ENCODE results near the gene PPP5C.

PPP5C gene

DNA sequence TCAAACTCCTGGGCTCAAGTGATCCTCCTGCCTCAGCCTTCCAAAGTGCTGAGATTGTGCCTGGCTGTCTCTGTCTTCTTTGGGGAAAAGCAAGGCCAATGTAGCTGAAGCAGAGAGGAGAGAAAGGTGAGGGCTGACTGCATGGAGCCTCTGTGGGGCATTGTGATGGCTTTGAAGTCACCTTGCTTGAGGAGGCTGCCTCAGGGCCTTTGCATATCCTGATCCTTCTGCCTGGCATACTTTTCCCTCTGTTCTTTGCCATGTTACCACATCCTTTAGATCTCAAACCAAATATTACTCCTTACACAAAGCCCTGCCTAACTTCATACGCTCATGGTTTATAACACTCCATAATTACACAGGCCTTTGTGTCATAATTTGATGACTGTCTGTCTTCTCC lies 9.4 kb upstream of the PPP5C start:
- DNase-seq (ENCODE audit: low spot score) = no peak

DNA sequence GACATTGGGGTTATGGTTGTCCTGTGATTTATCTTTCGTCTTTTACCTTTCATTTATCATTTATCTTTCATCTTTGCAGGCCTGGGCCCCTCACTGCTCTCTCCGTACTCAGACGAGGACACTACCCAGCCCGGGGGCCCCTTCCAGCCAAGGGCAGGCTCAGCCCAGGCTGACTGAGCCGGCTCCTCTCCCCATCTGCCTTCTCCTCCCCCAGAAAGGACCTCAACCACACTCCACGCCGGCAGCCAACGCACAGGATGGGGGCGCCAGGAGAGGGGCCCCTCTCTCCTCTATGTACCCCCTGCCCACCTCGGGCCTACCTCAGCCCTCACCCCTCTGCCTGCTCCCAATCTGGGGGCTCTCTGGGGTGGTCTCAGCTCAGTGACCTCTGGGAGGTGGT lies 7.4 kb upstream of the PPP5C start:
- no peak for DNase-seq (ENCODE audit: low spot score)

DNA sequence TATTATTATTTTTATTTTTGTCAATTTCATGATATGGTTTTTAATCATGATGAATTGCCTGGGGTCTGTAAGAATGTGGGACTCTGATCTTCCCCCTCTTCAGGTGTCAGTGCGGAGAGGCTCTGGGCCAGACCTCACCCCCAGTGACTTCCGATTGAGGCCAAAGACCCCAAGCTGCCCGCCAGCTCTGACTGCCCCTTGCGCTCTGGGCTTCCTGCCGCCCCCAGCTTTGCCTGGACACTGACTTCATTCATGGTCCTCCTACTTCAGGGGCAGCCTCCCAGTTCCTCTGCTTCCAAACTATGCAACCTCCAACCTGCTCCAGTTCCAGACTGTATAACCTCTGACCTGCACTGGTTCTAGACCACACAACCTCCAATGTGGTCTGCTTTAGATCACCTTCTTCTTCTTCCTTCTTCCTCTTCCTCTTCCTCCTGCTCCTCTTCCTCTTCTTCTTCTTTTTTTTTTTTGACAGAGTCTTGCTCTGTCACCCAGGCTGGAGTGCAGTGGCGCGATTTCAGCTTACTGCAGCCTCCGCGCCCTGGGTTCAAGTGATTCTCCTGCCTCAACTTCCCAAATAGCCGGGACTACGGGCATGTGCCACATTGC lies 6.7 kb upstream of the PPP5C start:
- no peak for DNase-seq (ENCODE audit: low spot score)

DNA sequence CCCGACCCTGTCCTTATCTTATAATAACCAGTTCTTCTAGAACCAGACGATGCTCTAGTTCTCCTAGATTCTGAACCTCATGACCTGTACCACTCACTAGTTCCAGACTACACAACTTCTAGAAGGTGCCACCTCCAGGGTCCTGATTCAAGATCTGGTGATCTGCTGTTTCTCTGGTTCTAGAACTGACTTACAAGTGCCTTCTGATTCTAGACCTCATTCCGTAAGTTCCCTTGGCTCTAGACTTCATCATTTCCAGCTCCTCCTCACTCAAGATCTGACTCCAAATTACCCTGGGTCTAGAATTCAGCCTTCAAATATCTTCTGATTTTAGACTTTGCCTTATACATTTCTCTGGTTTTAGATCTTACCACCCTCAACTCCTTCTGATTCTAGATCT lies 5.0 kb upstream of the PPP5C start:
- no peak for DNase-seq (ENCODE audit: low spot score)

DNA sequence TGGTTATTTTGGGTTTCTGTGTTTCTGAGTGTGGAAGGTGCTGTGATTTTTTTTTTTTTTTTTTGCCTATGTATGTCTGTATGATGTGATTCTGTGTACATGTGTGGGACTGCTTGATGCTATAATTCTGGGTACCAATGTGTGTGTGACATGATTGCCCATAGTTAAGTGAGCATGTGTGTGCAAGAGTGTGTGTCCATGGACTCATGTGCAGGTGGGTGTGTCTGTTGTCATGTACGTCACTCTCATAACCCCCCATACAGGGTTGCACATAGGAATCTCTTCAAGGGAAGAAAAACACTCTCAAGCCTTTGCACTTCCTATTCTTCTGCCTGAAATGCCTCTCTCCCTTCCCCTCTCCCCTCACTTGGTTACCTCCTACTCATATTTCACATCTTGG lies 2.5 kb upstream of the PPP5C start:
- no peak for DNase-seq (ENCODE audit: low spot score)

DNA sequence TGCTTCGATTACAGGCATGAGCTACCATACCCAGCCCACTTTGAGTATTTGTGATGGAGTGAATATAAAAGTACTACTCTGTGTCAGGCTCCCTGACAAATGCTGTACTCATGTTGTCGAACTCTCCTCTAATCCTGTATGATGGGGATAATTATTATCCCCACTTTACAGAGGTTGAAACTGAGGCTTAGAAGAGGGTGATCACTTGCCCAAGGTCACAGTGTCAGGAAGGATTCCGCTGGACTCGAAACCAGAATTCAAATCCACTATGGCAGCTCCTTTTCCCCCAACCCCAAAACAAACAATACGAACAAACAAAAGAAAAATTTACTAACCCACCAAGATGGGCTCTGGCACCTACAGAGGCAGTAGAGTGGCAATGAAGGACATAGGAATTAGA lies 1.7 kb upstream of the PPP5C start:
- no peak for DNase-seq (ENCODE audit: low spot score)

DNA sequence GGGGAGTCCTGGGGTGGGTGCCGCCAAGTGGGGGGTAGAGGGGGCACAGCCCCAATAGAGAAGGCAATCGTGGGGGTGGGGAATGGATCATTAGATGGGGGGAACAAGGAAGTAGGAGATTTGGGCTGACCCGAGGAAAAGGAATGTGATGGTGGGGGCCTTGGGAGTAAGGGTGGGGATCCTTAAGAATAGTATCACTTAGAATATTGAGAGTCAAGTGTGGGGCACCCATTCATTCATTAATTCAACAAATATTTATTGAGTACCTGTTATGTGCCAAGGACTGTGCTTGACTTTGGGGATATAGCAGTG lies 641 bp downstream of the PPP5C start:
- DNase-seq (ENCODE audit: low spot score) = no peak

DNA sequence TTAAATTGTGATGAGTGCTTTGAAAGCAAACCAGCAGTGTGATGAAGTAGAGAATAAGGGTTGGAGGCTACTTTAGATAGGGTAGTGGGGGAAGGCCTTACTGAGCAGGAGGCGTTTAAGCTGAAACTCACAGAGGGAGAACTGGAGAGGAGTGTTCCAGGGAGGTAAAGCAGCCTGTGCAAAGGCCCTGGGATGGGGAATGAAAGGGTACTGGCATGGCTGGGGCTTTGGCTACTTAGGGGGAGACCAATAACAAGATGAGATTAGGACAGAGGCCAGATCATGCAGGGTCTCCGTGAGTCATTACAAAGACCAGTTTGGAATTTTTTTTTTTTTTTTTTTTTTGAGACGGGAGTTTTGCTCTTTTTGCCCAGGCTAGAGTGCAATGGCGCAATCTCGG lies 1.1 kb downstream of the PPP5C start:
- DNase-seq (ENCODE audit: low spot score) = no peak

DNA sequence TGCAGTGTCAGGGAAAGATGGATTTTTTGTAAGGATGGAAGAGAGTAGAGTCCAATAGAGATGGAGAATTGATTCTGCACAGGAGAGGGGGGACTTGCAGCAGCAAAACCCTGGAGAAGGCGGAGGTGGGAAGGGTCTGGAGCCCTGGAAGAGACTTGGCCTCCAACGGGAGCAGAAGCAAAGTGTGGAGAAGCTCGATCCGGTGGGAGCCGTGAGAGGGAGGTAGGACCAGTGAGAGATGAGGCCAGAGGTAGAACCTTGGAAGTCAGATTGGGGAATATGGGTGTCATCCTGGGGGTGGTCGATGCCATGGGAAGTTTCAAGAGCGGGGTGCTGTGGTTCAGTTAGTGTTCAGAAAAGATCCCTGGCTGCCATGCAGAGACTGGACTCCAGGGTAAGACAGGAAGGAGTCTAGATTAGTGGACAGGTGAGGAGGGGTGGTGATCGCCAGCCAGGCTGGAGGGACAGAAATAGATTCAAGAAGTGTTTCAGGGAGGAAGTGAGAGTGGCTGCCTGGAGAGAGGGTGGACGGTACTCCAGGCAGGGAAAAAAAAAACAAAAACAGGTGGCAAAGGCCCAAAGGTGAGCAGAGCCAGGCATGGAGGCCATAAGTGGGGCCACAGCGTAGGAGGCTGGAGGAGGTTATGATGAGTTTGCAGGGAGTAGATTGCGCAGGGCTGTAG lies 2.6 kb downstream of the PPP5C start:
- no peak for DNase-seq (ENCODE audit: low spot score)

DNA sequence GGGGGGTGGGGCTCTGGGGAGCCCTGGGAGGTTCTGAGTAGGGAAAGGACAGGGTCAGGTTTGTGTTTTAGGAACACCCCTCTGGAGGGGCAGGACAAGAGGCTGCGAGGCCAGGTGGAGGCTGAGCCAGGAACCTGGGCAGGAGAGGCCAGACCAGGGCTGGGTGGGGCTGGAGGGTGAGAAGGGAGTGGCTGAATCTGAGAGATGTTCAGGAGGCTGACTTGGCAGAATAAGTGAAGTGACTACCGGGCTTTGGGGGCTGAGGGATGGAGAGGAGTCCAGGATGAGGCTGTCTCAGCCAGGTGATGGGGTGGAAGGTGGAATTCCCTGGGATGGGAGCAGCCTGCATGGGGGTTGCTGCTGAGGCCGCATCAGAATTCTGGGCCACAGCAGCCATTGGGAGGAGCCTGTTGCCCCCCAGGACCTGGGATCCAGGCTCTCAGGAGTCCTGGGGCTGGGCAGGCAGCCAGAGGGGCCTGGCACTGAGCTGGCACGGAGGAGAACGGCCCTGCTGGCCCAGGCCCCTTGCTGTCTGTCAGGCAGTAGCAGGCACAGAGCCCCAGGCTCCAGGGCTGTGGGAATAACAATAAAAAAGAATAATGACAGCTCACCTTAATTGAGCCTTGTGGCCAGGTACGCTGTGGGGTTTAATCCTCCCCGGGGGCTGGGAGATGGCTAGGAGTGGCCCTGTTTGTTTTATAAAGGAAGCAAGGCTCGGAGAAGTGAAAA lies 3.3 kb downstream of the PPP5C start:
- no peak for DNase-seq (ENCODE audit: low spot score)

DNA sequence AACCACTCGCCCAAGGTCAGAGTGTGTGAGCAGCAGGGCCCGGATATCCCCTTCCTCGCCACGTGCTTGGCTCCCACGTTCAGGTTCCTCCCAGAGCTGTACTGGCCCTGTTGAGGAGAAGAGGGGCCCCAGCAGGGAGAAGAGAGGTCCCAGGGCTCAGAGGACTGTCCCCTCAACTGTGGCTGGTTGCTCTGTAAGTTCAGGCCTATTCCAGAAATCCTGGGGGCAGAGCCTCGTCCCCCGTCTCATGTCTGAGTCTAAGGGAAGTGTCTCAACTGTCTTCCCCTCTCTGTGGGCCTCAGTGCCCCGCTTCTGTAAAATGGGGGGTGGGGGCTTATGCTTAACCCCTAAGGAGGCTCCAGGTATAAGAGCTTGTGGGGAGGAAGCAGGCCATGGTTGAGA lies 3.9 kb downstream of the PPP5C start:
- DNase-seq (ENCODE audit: low spot score) = no peak

DNA sequence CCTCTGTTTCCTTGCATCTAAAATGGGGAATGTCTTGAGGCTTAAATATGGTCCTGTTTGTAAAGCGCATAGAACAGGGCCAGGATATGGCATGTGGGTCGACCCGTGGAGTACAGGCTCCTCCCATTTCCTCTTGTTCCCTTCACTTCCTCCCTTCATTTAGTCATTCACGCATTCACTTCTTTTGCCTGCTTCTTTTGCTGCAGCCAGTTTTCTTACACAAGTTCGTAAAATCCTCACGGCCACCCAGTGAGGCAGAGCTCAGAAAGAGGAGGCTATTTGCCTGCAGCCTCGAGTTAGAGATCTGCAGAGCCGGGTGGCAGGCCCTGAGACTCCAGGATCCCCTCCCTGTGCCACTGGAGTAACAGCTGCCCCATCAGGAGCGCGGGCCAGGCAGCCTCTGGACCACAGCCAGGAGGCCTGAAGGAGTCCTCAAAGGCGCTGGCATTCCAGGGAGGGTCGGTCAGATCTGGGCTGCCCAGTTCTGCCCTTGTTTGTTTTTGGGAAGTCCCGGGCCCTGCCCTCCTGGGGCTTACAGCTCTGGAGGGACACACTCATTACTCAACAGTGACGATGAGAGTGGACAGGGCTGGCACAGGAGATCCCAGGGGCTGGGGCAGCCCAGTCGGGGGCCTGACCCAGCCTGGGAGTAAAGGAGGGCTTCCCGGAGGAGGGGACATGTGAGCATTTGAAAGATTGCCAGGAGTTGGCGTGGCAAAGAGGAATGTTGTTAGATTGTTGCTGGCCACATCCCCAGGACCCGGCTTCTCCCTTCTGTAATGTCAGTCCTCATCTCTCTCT lies 4.6 kb downstream of the PPP5C start:
- DNase-seq (ENCODE audit: low spot score) = no peak

DNA sequence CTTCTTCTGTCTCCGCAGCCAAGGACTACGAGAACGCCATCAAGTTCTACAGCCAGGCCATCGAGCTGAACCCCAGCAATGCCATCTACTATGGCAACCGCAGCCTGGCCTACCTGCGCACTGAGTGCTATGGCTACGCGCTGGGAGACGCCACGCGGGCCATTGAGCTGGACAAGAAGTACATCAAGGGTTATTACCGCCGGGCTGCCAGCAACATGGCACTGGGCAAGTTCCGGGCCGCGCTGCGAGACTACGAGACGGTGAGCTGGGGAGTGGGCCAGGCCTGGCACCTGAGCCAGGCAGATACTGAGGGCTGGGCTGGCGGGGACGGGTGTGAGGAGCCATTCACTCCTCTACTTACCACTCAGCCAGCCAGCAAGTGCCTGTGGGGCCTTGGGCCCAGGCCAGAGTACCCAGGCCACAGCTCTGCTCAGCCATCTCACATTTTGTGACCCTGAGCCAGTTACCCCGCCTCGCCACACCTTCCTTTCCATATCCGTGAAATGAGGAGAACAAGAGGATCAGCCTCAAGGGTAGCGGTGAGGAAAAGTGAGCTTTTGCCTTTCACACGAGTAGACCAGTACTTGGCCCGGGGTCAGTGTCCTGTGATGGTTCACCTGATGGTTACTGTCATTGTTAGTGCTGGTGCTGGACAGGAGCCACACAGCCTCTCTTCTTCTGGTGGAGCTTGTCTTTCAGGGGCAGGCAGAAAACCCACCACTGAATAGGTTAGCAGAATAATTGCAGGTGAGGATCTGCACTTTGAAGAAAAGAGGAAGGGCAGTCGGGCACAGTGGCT lies 7.0 kb downstream of the PPP5C start:
- DNase-seq (ENCODE audit: low spot score) = no peak

DNA sequence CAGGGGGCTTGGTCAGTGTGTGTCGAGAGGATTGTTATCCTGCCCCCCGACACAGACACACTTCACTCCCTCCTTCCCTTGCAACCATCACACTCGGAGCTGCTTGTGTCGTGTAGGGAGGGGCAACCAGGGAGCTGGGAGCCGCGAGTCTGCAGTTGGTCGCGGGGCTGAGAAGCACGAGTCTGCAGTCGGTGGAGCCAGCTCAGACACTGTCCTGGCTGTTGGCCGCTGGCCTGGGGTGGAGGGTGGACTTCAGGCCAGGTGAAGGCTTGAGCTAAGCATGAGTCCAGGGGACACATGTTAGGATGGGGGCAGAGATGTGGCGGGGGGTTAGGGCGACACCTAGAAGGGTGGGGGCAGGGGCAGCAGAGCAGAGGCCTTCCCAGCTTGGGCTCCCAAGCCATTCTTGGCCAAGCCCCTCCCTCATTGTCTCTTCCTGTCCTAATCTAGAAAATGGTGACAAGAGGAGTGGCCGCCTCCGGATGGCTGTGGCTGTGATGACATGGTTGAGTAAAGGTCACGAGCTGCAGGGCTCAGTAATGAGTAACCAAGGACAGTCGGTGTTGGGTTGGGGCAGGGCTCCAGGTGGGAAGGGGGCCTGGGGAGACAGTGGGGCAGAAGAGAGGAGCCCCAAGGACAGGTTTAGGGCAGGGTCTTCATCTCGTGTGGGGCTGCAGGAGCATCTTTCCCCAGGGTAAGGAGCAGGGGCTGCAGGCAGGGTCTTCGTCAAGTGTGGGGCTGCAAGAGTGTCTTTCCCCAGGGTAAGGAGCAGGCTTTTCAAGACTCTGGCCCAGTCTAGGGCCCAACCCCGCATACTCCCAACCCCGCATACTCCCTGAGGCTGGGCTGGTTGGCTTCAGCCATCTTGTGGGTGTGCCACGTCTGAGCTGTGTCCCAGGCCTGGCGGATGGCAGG lies 8.6 kb downstream of the PPP5C start:
- DNase-seq (ENCODE audit: low spot score) = peak; percentile 50

DNA sequence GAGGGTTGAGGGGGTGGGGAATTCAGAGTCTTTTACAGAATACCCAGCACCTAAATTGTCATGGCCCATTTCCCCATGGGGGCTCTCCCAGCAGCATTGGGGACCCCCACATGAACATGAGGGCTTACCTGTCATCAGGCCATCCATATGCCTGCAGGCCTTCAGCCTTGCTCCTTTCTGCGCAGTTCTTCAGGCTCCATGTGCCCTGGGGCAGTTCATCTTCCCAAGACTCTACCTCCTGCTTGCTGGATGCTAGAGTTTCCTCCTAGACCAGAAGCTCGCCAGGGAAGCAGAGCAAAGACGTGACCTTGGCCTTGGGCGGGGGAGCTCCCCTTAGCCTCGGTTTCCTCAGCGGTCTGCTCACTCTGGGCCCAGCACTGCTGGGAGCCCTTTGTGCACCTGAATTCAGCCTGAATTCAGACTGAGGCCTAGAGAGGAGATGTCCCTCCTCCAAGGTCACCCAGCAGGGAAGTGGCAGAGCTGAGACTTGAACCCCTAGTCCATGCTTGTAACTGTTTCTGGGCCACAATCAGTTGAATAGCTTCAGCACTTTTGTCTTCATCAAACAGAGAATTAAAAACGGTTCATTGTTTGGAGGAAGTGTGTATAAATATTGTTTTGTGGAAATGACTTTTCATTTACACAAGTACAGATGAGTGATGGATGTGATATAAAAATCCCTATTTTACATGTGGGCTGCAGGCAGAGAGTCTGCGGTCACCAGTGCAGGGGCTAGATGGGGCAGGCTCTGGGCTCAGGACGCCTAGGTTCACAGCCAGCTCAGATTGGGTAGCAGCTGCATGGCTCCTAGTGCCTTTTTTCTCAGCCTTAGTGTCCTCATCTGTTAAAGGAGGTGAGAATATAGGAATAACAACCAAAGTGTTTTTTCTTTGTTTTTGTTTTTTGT lies 9.5 kb downstream of the PPP5C start:
- DNase-seq (ENCODE audit: low spot score) = peak; percentile 31

DNA sequence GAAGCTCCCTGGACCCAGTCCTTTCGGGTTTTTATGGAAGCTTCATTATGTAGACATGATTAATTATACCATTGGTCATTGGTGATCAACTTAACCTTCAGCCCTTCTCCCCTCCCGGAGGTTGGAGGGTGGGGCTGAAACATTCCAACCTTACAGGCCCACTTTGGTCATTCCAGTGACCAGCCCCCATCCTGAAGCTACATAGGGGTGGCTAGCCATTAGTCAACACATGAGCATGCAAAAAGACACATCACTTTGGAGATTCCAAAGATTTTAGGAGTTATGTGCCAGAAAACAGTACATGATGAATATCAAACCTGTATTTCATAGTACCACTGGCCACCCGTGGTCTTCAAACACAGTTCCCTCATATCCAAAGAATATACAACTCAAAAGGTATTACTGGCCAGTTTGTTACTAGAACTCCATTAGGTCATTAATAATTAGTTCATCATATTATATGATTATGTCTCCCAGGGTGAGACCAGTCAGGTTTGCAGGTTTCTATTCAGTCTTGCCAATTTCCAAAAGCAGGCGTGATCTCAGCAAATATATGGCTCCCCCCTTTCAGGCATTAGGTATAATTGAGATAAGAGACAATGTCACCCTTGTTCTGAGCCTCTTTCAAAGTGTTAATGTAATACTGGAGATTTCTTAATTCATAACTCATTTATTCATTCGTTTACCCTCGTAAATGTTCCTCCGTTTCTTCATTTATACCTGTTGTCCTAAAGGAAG lies 11.1 kb downstream of the PPP5C start:
- DNase-seq (ENCODE audit: low spot score) = no peak

DNA sequence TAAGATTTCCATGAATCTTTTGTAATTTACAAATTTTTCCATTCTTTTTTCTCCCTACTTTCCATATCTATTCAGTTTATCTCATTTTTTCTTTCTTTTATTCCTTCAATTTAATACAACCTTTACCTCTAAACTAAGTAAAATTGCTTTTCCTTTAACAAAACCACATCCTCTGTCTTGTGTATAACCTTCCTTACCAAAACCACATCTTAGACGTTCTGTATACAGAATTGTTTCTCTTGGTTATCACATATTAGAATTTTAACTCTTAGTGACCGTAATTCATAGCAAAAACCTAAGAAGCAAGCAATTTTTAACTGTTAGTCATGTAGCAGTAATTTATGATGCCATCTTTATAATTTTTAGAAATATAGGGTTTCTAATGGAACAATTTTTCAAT lies 15.0 kb downstream of the PPP5C start:
- DNase-seq (ENCODE audit: low spot score) = no peak

DNA sequence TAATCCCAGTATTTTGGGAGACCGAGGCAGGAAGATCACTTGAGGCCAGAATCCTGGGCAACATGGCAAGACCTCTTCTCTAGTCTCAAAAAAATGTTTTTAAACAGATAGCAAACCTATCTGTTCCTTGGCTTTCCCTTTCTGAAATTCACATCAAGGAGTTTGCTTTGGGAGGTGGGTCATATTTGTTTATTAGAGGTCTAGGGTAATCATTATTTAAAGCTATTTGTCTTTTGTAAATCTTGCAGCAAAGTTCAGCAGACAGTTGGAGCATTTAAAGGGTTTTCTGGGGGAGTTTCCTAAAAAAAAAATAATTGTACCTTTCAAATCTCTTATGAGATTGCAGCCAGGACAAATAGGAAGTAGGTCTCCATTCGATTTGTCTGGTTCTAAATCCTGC lies 17.5 kb downstream of the PPP5C start:
- DNase-seq (ENCODE audit: low spot score) = no peak

DNA sequence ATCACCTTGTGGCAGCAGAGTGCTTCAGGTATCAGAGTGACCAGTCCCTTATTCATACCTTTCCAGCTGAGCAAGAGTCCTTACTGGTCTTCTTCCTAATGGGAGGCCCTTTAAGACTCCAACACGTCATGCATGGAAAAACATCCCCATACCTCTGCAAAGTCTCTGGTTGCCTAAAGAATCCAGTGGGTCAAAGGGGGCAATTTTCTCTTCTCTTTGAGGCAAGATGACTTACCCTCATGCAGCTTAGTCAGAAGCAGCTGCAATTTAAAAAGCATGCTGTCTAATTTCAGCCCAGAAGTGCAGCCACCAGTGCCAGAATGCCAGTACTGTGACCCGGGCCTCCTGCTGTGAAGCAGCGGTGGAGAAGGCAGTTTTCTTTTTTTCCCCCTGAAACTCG lies 18.7 kb downstream of the PPP5C start:
- DNase-seq (ENCODE audit: low spot score) = peak; percentile 22

All from left forelimb (tissue), 1 donor.